ENCODE results near the gene TASP1.
A peak's percentile ranks its signal among the peaks of the same experiment; 100 is the strongest.
"Not testable (repeated sequence)": the region's sequence is repeated elsewhere in the genome, so short reads cannot be mapped to it uniquely, and the experiment has no call there.

TASP1 gene

GRCh38 chr20:13494019-13494418, 144.7 kb downstream of the TASP1 start:
- Histone ChIP-seq H3K9ac (ENCODE audit: low read length) (no peak overlapping the region), H3K4me3 (ENCODE audit: low read depth, low read length) (no peak overlapping the region), H3K27ac (ENCODE audit: low read depth, low read length) (no peak overlapping the region), H3K27me3 (ENCODE audit: control insufficient read depth, insufficient read depth, low read length) (no peaks in the 10 kb centered on the region), H3K4me1 (ENCODE audit: control insufficient read depth, insufficient read depth, low read length) (peaks cover 31% of the 10 kb centered on the region), H3K9me3 (ENCODE audit: control insufficient read depth, insufficient read depth, low read depth, low read length) (peaks cover 3% of the 10 kb centered on the region; the same call in 1 of the 2 replicates), H3K36me3 (ENCODE audit: control insufficient read depth, insufficient read depth, low read length) (0 out of 2 replicates have a peak, but pooled peaks cover 2% of the 10 kb centered on the region)

- Histone ChIP-seq H3K4me1 (ENCODE audit: control insufficient read depth, insufficient read depth, low read length) (peaks cover 31% of the 10 kb centered on the region), H3K4me3 (ENCODE audit: low read depth, low read length) (no peak overlapping the region), H3K36me3 (ENCODE audit: control insufficient read depth, insufficient read depth, low read length) (no peaks in the 10 kb centered on the region), H3K9me3 (ENCODE audit: control insufficient read depth, insufficient read depth, low read depth, low read length) (no peaks in the 10 kb centered on the region; the same call in 1 of the 2 replicates), H3K27me3 (ENCODE audit: control insufficient read depth, insufficient read depth, low read length) (no peaks in the 10 kb centered on the region), H3K27ac (ENCODE audit: low read depth, low read length) (no peak overlapping the region), H3K9ac (ENCODE audit: low read length) (no peak overlapping the region)
Measured at GRCh38 chr20:13493143-13493542, 145.6 kb downstream of the TASP1 start.

GRCh38 chr20:13492001-13492481, 146.7 kb downstream of the TASP1 start:
- Histone ChIP-seq H3K4me3 (ENCODE audit: low read depth, low read length) (no peak overlapping the region), H3K9me3 (ENCODE audit: control insufficient read depth, insufficient read depth, low read depth, low read length) (no peaks in the 10 kb centered on the region), H3K27me3 (ENCODE audit: control insufficient read depth, insufficient read depth, low read length) (no peaks in the 10 kb centered on the region), H3K9ac (ENCODE audit: low read length) (no peak overlapping the region), H3K27ac (ENCODE audit: low read depth, low read length) (peak overlapping the region; percentile 13), H3K4me1 (ENCODE audit: control insufficient read depth, insufficient read depth, low read length) (peaks cover 31% of the 10 kb centered on the region), H3K36me3 (ENCODE audit: control insufficient read depth, insufficient read depth, low read length) (no peaks in the 10 kb centered on the region)

GRCh38 chr20:13487202-13487601, 151.5 kb downstream of the TASP1 start:
- Histone ChIP-seq H3K9ac (ENCODE audit: low read length) (no peak overlapping the region), H3K9me3 (ENCODE audit: control insufficient read depth, insufficient read depth, low read depth, low read length) (no peaks in the 10 kb centered on the region), H3K27ac (ENCODE audit: low read depth, low read length) (no peak overlapping the region), H3K27me3 (ENCODE audit: control insufficient read depth, insufficient read depth, low read length) (no peaks in the 10 kb centered on the region), H3K36me3 (ENCODE audit: control insufficient read depth, insufficient read depth, low read length) (peaks cover 5% of the 10 kb centered on the region; the same call in 1 of the 2 replicates), H3K4me1 (ENCODE audit: control insufficient read depth, insufficient read depth, low read length) (peaks cover 16% of the 10 kb centered on the region), H3K4me3 (ENCODE audit: low read depth, low read length) (no peak overlapping the region)

- Histone ChIP-seq H3K36me3 (ENCODE audit: control insufficient read depth, insufficient read depth, low read length) (peaks cover 9% of the 10 kb centered on the region; the same call in 1 of the 2 replicates), H3K4me3 (ENCODE audit: low read depth, low read length) (no peak overlapping the region), H3K27ac (ENCODE audit: low read depth, low read length) (no peak overlapping the region), H3K9me3 (ENCODE audit: control insufficient read depth, insufficient read depth, low read depth, low read length) (no peaks in the 10 kb centered on the region), H3K9ac (ENCODE audit: low read length) (no peak overlapping the region), H3K4me1 (ENCODE audit: control insufficient read depth, insufficient read depth, low read length) (peaks cover 11% of the 10 kb centered on the region), H3K27me3 (ENCODE audit: control insufficient read depth, insufficient read depth, low read length) (no peaks in the 10 kb centered on the region)
Measured at GRCh38 chr20:13486694-13487093, 152.0 kb downstream of the TASP1 start.

GRCh38 chr20:13485576-13485975, 153.2 kb downstream of the TASP1 start:
- no peak overlapping the region for H3K9ac ChIP-seq (ENCODE audit: low read length)
- peaks cover 9% of the 10 kb centered on the region; the same call in 1 of the 2 replicates for H3K36me3 ChIP-seq (ENCODE audit: control insufficient read depth, insufficient read depth, low read length)
- H3K4me3 ChIP-seq (ENCODE audit: low read depth, low read length), result no peak overlapping the region
- no peaks in the 10 kb centered on the region for H3K9me3 ChIP-seq (ENCODE audit: control insufficient read depth, insufficient read depth, low read depth, low read length)
- no peak overlapping the region for H3K27ac ChIP-seq (ENCODE audit: low read depth, low read length)
- H3K27me3 ChIP-seq (ENCODE audit: control insufficient read depth, insufficient read depth, low read length), result no peaks in the 10 kb centered on the region
- peaks cover under 1% of the 10 kb centered on the region; the same call in 1 of the 2 replicates for H3K4me1 ChIP-seq (ENCODE audit: control insufficient read depth, insufficient read depth, low read length)

GRCh38 chr20:13485019-13485418, 153.7 kb downstream of the TASP1 start:
- not testable (repeated sequence) for H3K36me3 ChIP-seq (ENCODE audit: control insufficient read depth, insufficient read depth, low read length); H3K27me3 ChIP-seq (ENCODE audit: control insufficient read depth, insufficient read depth, low read length); H3K9me3 ChIP-seq (ENCODE audit: control insufficient read depth, insufficient read depth, low read depth, low read length); H3K4me3 ChIP-seq (ENCODE audit: low read depth, low read length); H3K27ac ChIP-seq (ENCODE audit: low read depth, low read length); H3K4me1 ChIP-seq (ENCODE audit: control insufficient read depth, insufficient read depth, low read length); H3K9ac ChIP-seq (ENCODE audit: low read length)

GRCh38 chr20:13483472-13483871, 155.3 kb downstream of the TASP1 start:
- H3K36me3 ChIP-seq (ENCODE audit: control insufficient read depth, insufficient read depth, low read length); H3K27me3 ChIP-seq (ENCODE audit: control insufficient read depth, insufficient read depth, low read length); H3K9ac ChIP-seq (ENCODE audit: low read length); H3K4me3 ChIP-seq (ENCODE audit: low read depth, low read length); H3K9me3 ChIP-seq (ENCODE audit: control insufficient read depth, insufficient read depth, low read depth, low read length); H3K4me1 ChIP-seq (ENCODE audit: control insufficient read depth, insufficient read depth, low read length); H3K27ac ChIP-seq (ENCODE audit: low read depth, low read length): not testable (repeated sequence)

- Histone ChIP-seq H3K27ac (ENCODE audit: low read depth, low read length) (no peak overlapping the region), H3K36me3 (ENCODE audit: control insufficient read depth, insufficient read depth, low read length) (peaks cover 9% of the 10 kb centered on the region; the same call in 1 of the 2 replicates), H3K4me1 (ENCODE audit: control insufficient read depth, insufficient read depth, low read length) (no peaks in the 10 kb centered on the region), H3K9ac (ENCODE audit: low read length) (no peak overlapping the region), H3K4me3 (ENCODE audit: low read depth, low read length) (no peak overlapping the region), H3K27me3 (ENCODE audit: control insufficient read depth, insufficient read depth, low read length) (no peaks in the 10 kb centered on the region), H3K9me3 (ENCODE audit: control insufficient read depth, insufficient read depth, low read depth, low read length) (no peaks in the 10 kb centered on the region)
Measured at GRCh38 chr20:13478366-13478765, 160.4 kb downstream of the TASP1 start.

- no peaks in the 10 kb centered on the region for H3K27me3 ChIP-seq (ENCODE audit: control insufficient read depth, insufficient read depth, low read length)
- H3K9me3 ChIP-seq (ENCODE audit: control insufficient read depth, insufficient read depth, low read depth, low read length), result no peaks in the 10 kb centered on the region
- no peak overlapping the region for H3K9ac ChIP-seq (ENCODE audit: low read length)
- H3K27ac ChIP-seq (ENCODE audit: low read depth, low read length), result no peak overlapping the region
- no peaks in the 10 kb centered on the region for H3K4me1 ChIP-seq (ENCODE audit: control insufficient read depth, insufficient read depth, low read length)
- no peaks in the 10 kb centered on the region for H3K36me3 ChIP-seq (ENCODE audit: control insufficient read depth, insufficient read depth, low read length)
- no peak overlapping the region for H3K4me3 ChIP-seq (ENCODE audit: low read depth, low read length)
Measured at GRCh38 chr20:13474467-13474866, 164.3 kb downstream of the TASP1 start.

- H3K4me3 ChIP-seq (ENCODE audit: low read depth, low read length), result no peak overlapping the region
- H3K27ac ChIP-seq (ENCODE audit: low read depth, low read length), result no peak overlapping the region
- no peaks in the 10 kb centered on the region for H3K4me1 ChIP-seq (ENCODE audit: control insufficient read depth, insufficient read depth, low read length)
- H3K9me3 ChIP-seq (ENCODE audit: control insufficient read depth, insufficient read depth, low read depth, low read length), result no peaks in the 10 kb centered on the region
- H3K27me3 ChIP-seq (ENCODE audit: control insufficient read depth, insufficient read depth, low read length), result no peaks in the 10 kb centered on the region
- no peak overlapping the region for H3K9ac ChIP-seq (ENCODE audit: low read length)
- H3K36me3 ChIP-seq (ENCODE audit: control insufficient read depth, insufficient read depth, low read length), result no peaks in the 10 kb centered on the region
Measured at GRCh38 chr20:13469262-13469661, 169.5 kb downstream of the TASP1 start.

GRCh38 chr20:13468166-13468565, 170.6 kb downstream of the TASP1 start:
- Histone ChIP-seq H3K4me3 (ENCODE audit: low read depth, low read length) (no peak overlapping the region), H3K4me1 (ENCODE audit: control insufficient read depth, insufficient read depth, low read length) (no peaks in the 10 kb centered on the region), H3K9ac (ENCODE audit: low read length) (no peak overlapping the region), H3K9me3 (ENCODE audit: control insufficient read depth, insufficient read depth, low read depth, low read length) (no peaks in the 10 kb centered on the region), H3K27me3 (ENCODE audit: control insufficient read depth, insufficient read depth, low read length) (no peaks in the 10 kb centered on the region), H3K36me3 (ENCODE audit: control insufficient read depth, insufficient read depth, low read length) (no peaks in the 10 kb centered on the region), H3K27ac (ENCODE audit: low read depth, low read length) (no peak overlapping the region)

All from HUES6 (cell line).